ENCODE measurements around the gene CABP1. TPM values are rescaled to one million over a fixed set of nuclear protein-coding genes. Genes with fewer than 3 reads are reported as not detected.

The CABP1 gene
- total RNA-seq, 1 donor from 2014 or later: not detected

- Mint-ChIP-seq H3K36me3 (ENCODE audit: low read depth) (peaks cover 59% of the 10 kb centered on the region), H3K9me3 (no peaks in the 10 kb centered on the region), H3K4me1 (ENCODE audit: low read depth) (peaks cover 31% of the 10 kb centered on the region), H3K4me3 (no peak overlapping the region), H3K27me3 (ENCODE audit: insufficient read depth) (no peaks in the 10 kb centered on the region), H3K27ac (no peak overlapping the region)
- intact Hi-C loops (cut with micrococcal nuclease): no loop called here
- DNase-seq (ENCODE audit: low spot score): no peak
These were observed 56.2 kb downstream of the CABP1 start for GRCh38 chr12:120696626-120697025.

- Mint-ChIP-seq H3K4me3 (no peak overlapping the region), H3K27me3 (ENCODE audit: insufficient read depth) (no peaks in the 10 kb centered on the region), H3K4me1 (ENCODE audit: low read depth) (peaks cover 25% of the 10 kb centered on the region), H3K27ac (no peak overlapping the region), H3K36me3 (ENCODE audit: low read depth) (peaks cover 61% of the 10 kb centered on the region), H3K9me3 (no peaks in the 10 kb centered on the region)
- DNase-seq (ENCODE audit: low spot score): no peak
- intact Hi-C loops (cut with micrococcal nuclease): no loop called here
These were observed 56.9 kb downstream of the CABP1 start for GRCh38 chr12:120697344-120697743.

- no peak for DNase-seq (ENCODE audit: low spot score)
- peaks cover 12% of the 10 kb centered on the region for H3K4me1 Mint-ChIP-seq (ENCODE audit: low read depth)
- no peaks in the 10 kb centered on the region for H3K9me3 Mint-ChIP-seq
- no peak overlapping the region for H3K4me3 Mint-ChIP-seq
- intact Hi-C loops (cut with micrococcal nuclease): no loop called here
- H3K36me3 Mint-ChIP-seq (ENCODE audit: low read depth): peaks cover 57% of the 10 kb centered on the region
- H3K27me3 Mint-ChIP-seq (ENCODE audit: insufficient read depth): no peaks in the 10 kb centered on the region
- H3K27ac Mint-ChIP-seq: peak overlapping the region; percentile 16
These were observed 58.2 kb downstream of the CABP1 start for GRCh38 chr12:120698665-120699064.

- intact Hi-C loops (cut with micrococcal nuclease): no loop called here
- DNase-seq (ENCODE audit: low spot score): no peak
- Mint-ChIP-seq H3K9me3 (no peaks in the 10 kb centered on the region), H3K4me1 (ENCODE audit: low read depth) (peaks cover 3% of the 10 kb centered on the region), H3K4me3 (no peak overlapping the region), H3K27me3 (ENCODE audit: insufficient read depth) (no peaks in the 10 kb centered on the region), H3K27ac (no peak overlapping the region), H3K36me3 (ENCODE audit: low read depth) (peaks cover 52% of the 10 kb centered on the region)
These were observed 59.1 kb downstream of the CABP1 start for GRCh38 chr12:120699553-120699952.

GRCh38 chr12:120700886-120701285 is 60.5 kb downstream of the CABP1 start:
- Mint-ChIP-seq H3K9me3 (no peaks in the 10 kb centered on the region), H3K27me3 (ENCODE audit: insufficient read depth) (no peaks in the 10 kb centered on the region), H3K4me3 (no peak overlapping the region), H3K27ac (no peak overlapping the region), H3K4me1 (ENCODE audit: low read depth) (no peaks in the 10 kb centered on the region), H3K36me3 (ENCODE audit: low read depth) (peaks cover 44% of the 10 kb centered on the region)
- intact Hi-C loops (cut with micrococcal nuclease): no loop called here
- DNase-seq (ENCODE audit: low spot score): no peak

GRCh38 chr12:120702637-120703036 is 62.2 kb downstream of the CABP1 start:
- DNase-seq (ENCODE audit: low spot score): no peak
- Mint-ChIP-seq H3K36me3 (ENCODE audit: low read depth) (peaks cover 34% of the 10 kb centered on the region), H3K4me3 (no peak overlapping the region), H3K27me3 (ENCODE audit: insufficient read depth) (no peaks in the 10 kb centered on the region), H3K27ac (no peak overlapping the region), H3K4me1 (ENCODE audit: low read depth) (no peaks in the 10 kb centered on the region), H3K9me3 (no peaks in the 10 kb centered on the region)
- intact Hi-C loops (cut with micrococcal nuclease): no loop called here

GRCh38 chr12:120703311-120703942 is 63.0 kb downstream of the CABP1 start:
- Mint-ChIP-seq H3K9me3 (no peaks in the 10 kb centered on the region), H3K4me1 (ENCODE audit: low read depth) (no peaks in the 10 kb centered on the region), H3K4me3 (no peak overlapping the region), H3K36me3 (ENCODE audit: low read depth) (peaks cover 30% of the 10 kb centered on the region), H3K27ac (no peak overlapping the region), H3K27me3 (ENCODE audit: insufficient read depth) (no peaks in the 10 kb centered on the region)
- DNase-seq (ENCODE audit: low spot score): no peak
- intact Hi-C loops (cut with micrococcal nuclease): no loop called here

GRCh38 chr12:120705618-120706017 is 65.2 kb downstream of the CABP1 start:
- no peak for DNase-seq (ENCODE audit: low spot score)
- H3K36me3 Mint-ChIP-seq (ENCODE audit: low read depth): peaks cover 22% of the 10 kb centered on the region
- H3K27me3 Mint-ChIP-seq (ENCODE audit: insufficient read depth): no peaks in the 10 kb centered on the region
- intact Hi-C loops (cut with micrococcal nuclease): no loop called here
- no peak overlapping the region for H3K4me3 Mint-ChIP-seq
- H3K4me1 Mint-ChIP-seq (ENCODE audit: low read depth): peaks cover 7% of the 10 kb centered on the region
- no peaks in the 10 kb centered on the region for H3K9me3 Mint-ChIP-seq
- H3K27ac Mint-ChIP-seq: no peak overlapping the region

GRCh38 chr12:120706029-120706428 is 65.6 kb downstream of the CABP1 start:
- Mint-ChIP-seq H3K27ac (no peak overlapping the region), H3K27me3 (ENCODE audit: insufficient read depth) (no peaks in the 10 kb centered on the region), H3K9me3 (no peaks in the 10 kb centered on the region), H3K4me3 (no peak overlapping the region), H3K36me3 (ENCODE audit: low read depth) (peaks cover 18% of the 10 kb centered on the region), H3K4me1 (ENCODE audit: low read depth) (peaks cover 7% of the 10 kb centered on the region)
- intact Hi-C loops (cut with micrococcal nuclease): no loop called here
- no peak for DNase-seq (ENCODE audit: low spot score)

- Mint-ChIP-seq H3K4me1 (ENCODE audit: low read depth) (peaks cover 32% of the 10 kb centered on the region), H3K9me3 (no peaks in the 10 kb centered on the region), H3K27ac (no peak overlapping the region), H3K27me3 (ENCODE audit: insufficient read depth) (no peaks in the 10 kb centered on the region), H3K36me3 (ENCODE audit: low read depth) (peaks cover 12% of the 10 kb centered on the region), H3K4me3 (peak overlapping the region; percentile 42)
- intact Hi-C loops (cut with micrococcal nuclease): no loop called here
- DNase-seq (ENCODE audit: low spot score): no peak
These were observed 68.2 kb downstream of the CABP1 start for GRCh38 chr12:120708651-120709050.

GRCh38 chr12:120710031-120710804 is 69.8 kb downstream of the CABP1 start, which contains the start of gene UNC119B:
UNC119B (plus strand) TSS chr12:120710458; CDS start chr12:120710475, 17 bp downstream.
- Mint-ChIP-seq H3K27ac (peak within 1 kb of the TSS; percentile 89), H3K9me3 (no peaks in the 10 kb centered on the region), H3K4me1 (ENCODE audit: low read depth) (peaks cover 37% of the 10 kb centered on the region), H3K27me3 (ENCODE audit: insufficient read depth) (no peaks in the 10 kb centered on the region), H3K36me3 (ENCODE audit: low read depth) (peaks cover 17% of the 10 kb centered on the region), H3K4me3 (peak within 1 kb of the TSS; percentile 91)
- peak; percentile 71 for DNase-seq (ENCODE audit: low spot score)
- intact Hi-C loops (cut with micrococcal nuclease): loop anchor here (1.0 to 10.0 kb wide), 3 partner anchors 15 to 385 kb away; partner anchors contain the start of gene ACADS

- H3K4me1 Mint-ChIP-seq (ENCODE audit: low read depth): peaks cover 37% of the 10 kb centered on the region
- H3K9me3 Mint-ChIP-seq: no peaks in the 10 kb centered on the region
- H3K27me3 Mint-ChIP-seq (ENCODE audit: insufficient read depth): no peaks in the 10 kb centered on the region
- H3K4me3 Mint-ChIP-seq: peak overlapping the region; percentile 91
- H3K36me3 Mint-ChIP-seq (ENCODE audit: low read depth): peaks cover 17% of the 10 kb centered on the region
- DNase-seq (ENCODE audit: low spot score): peak; percentile 23
- intact Hi-C loops (cut with micrococcal nuclease): loop anchor here (1.0 to 10.0 kb wide), 3 partner anchors 14 to 384 kb away; partner anchors contain the start of gene ACADS
- peak overlapping the region; percentile 88 for H3K27ac Mint-ChIP-seq
These were observed 70.4 kb downstream of the CABP1 start for GRCh38 chr12:120710805-120711296.

GRCh38 chr12:120711411-120711810 is 71.0 kb downstream of the CABP1 start:
- H3K27ac Mint-ChIP-seq: peak overlapping the region; percentile 88

More at GRCh38 chr12:120711411-120711810, 71.0 kb downstream of the CABP1 start:
- no peaks in the 10 kb centered on the region for H3K9me3 Mint-ChIP-seq
- H3K4me3 Mint-ChIP-seq: peak overlapping the region; percentile 91
- H3K27me3 Mint-ChIP-seq (ENCODE audit: insufficient read depth): no peaks in the 10 kb centered on the region
- H3K4me1 Mint-ChIP-seq (ENCODE audit: low read depth): peaks cover 37% of the 10 kb centered on the region
- H3K36me3 Mint-ChIP-seq (ENCODE audit: low read depth): peaks cover 17% of the 10 kb centered on the region
- intact Hi-C loops (cut with micrococcal nuclease): loop anchor here (10.0 kb wide), 1 partner anchor 383 kb away; no protein-coding TSS in a partner anchor
- DNase-seq (ENCODE audit: low spot score): no peak

Data from activated T-helper 1 cell treated with anti-CD3 and anti-CD28 coated beads, Interleukin-12 subunit alpha, Interleukin-12 subunit beta, Interleukin-2, Interleukin-4 antibody, amounts not matched to agents 30 ng/mL and 10 ng/mL and 1 ng/mL, durations not matched to agents 14 hours and 24 hours and 36 hours (primary cell).